HEK293 (cell line): ENCODE measurements around the gene PPFIBP1.

Source experiments
- BCL11A ChIP-seq: fragments of 450-650 bp; formaldehyde crosslinking; IDR thresholded peaks from 2 replicates; pipeline ENCODE4 v1.5.1; 2016; ENCODE audit warnings: low read depth, missing biosample characterization, missing genetic modification characterization
- CTCF ChIP-seq: fragments of 450-650 bp; formaldehyde crosslinking; IDR thresholded peaks from 2 replicates; pipeline ENCODE4 v1.5.1; 2016; ENCODE audit warnings: missing biosample characterization, missing genetic modification characterization
- YY1 ChIP-seq: fragments of 450-650 bp; formaldehyde crosslinking; IDR thresholded peaks from 2 replicates; pipeline ENCODE4 v1.5.1; 2018; ENCODE audit warnings: missing biosample characterization, missing genetic modification characterization
- ZNF133 ChIP-seq: fragments of 450-650 bp; formaldehyde crosslinking; IDR thresholded peaks from 2 replicates; pipeline ENCODE4 v1.5.1; 2016; ENCODE audit warnings: missing biosample characterization, missing genetic modification characterization
- ZNF391 ChIP-seq: fragments of 450-650 bp; formaldehyde crosslinking; IDR thresholded peaks from 2 replicates; pipeline ENCODE4 v1.5.1; 2016; ENCODE audit warnings: low read depth, missing biosample characterization, missing genetic modification characterization, borderline replicate concordance
- TF ChIP-seq, protein P1 (sequence below): fragments of 450-650 bp; formaldehyde crosslinking; optimal IDR thresholded peaks from 2 replicates; pipeline ENCODE3; 2016; ENCODE audit warnings: missing biosample characterization, mild to moderate bottlenecking, missing genetic modification characterization

GRCh38 chr12:27623645-27624044 lies 99.6 kb downstream of the PPFIBP1 start:
- no peak for TF ChIP-seq YY1 (tag by site-specific recombination)
- TF ChIP-seq ZNF391, result no peak
- no peak for TF ChIP-seq CTCF (tag by site-specific recombination)
- TF ChIP-seq, protein P1, sequence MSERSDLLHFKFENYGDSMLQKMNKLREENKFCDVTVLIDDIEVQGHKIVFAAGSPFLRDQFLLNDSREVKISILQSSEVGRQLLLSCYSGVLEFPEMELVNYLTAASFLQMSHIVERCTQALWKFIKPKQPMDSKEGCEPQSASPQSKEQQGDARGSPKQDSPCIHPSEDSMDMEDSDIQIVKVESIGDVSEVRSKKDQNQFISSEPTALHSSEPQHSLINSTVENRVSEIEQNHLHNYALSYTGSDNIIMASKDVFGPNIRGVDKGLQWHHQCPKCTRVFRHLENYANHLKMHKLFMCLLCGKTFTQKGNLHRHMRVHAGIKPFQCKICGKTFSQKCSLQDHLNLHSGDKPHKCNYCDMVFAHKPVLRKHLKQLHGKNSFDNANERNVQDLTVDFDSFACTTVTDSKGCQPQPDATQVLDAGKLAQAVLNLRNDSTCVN (tag by site-specific recombination), result no peak
- TF ChIP-seq BCL11A (tag by site-specific recombination), result no peak
- no peak for TF ChIP-seq ZNF133 (tag by site-specific recombination)
